GM12878 (cell line): Measurements from ENCODE around the gene ANKRD28. TPM values are rescaled to one million over a fixed set of nuclear protein-coding genes. Genes with fewer than 3 reads are reported as not detected.

Experiments used
- ATAC-seq: fragments of 200-7000 bp; cut with Tn5 transposase; 3 replicates; pipeline ENCODE4 v1.9.1; 2020; ENCODE audit warnings: mild to moderate bottlenecking, moderate library complexity
- BruUV-seq: library from RNA; stranded (reverse); fragments of 400-500 nt; replicated peaks from 2 replicates; lab custom pipeline; 2021; lab: Mats Ljungman, UMichigan
- CTCF ChIA-PET: fragments of 300-600 bp; sonication (Branson Sonifier 250); formaldehyde crosslinking; extraction: SDS; loops from one replicate; lab custom pipeline; 2021; ENCODE audit warnings: inconsistent platforms; lab: Yijun Ruan, JAX
- POLR2A ChIA-PET: fragments of 350-600 bp; formaldehyde crosslinking; extraction: SDS; loops from one replicate; lab custom pipeline; 2021; ENCODE audit warnings: inconsistent platforms; lab: Charles Lee
- RAD21 ChIA-PET: fragments of 300-600 bp; sonication (Branson Sonifier 250); formaldehyde crosslinking; loops from one replicate; lab custom pipeline; 2023; ENCODE audit warnings: antibody characterized with exemption; ENCODE audit not compliant: unreplicated experiment; lab: Charles Lee
- SMC1A ChIA-PET: fragments of 300-600 bp; sonication (Branson Sonifier 250); formaldehyde crosslinking; loops from one replicate; lab custom pipeline; 2023; ENCODE audit not compliant: unreplicated experiment, uncharacterized antibody; lab: Charles Lee
- DNase-seq: peaks from one replicate; pipeline ENCODE4 v3.0.0-alpha.2; 2011; ENCODE audit warnings: low read depth, low spot score
- FAIRE-seq: peaks from 3 replicates; lab custom pipeline; 2011; peaks lifted over from hg19 to GRCh38; lab: Jason Lieb, UNC
- H2AFZ ChIP-seq: 2 replicates; pipeline ENCODE4 v1.6.0; 2011; ENCODE audit warnings: low read depth, low read length, control low read depth; ENCODE audit not compliant: control insufficient read depth
- H3K27ac ChIP-seq: 2 replicates; pipeline ENCODE4 v1.5.1; 2011; ENCODE audit warnings: control low read depth; ENCODE audit not compliant: control insufficient read depth, insufficient read depth
- H3K27me3 ChIP-seq, 2 experiments: replicated peaks in 1 of 2; 2 replicates each; pipeline versions ENCODE4 v1.6.0 to v1.6.1; 2011; ENCODE audit warnings: low read length in 1 of 2; ENCODE audit not compliant: control insufficient read depth in 2 of 2, insufficient read depth in 2 of 2
- H3K36me3 ChIP-seq, 2 experiments: 2 replicates each; pipeline ENCODE4 v1.5.1; 2011; ENCODE audit warnings: low read length in 1 of 2; ENCODE audit not compliant: control insufficient read depth in 2 of 2, insufficient read depth in 2 of 2
- H3K4me1 ChIP-seq: 2 replicates; pipeline ENCODE4 v1.6.1; 2011; ENCODE audit warnings: mild to moderate bottlenecking, low read length, moderate library complexity, mixed read lengths; ENCODE audit not compliant: control insufficient read depth, insufficient read depth
- H3K4me2 ChIP-seq: 2 replicates; pipeline ENCODE4 v1.6.0; 2011; ENCODE audit warnings: control low read depth; ENCODE audit not compliant: control insufficient read depth, insufficient read depth
- H3K4me3 ChIP-seq: fragments of 200-600 bp; sonication (generic); 2 replicates; pipeline ENCODE4 v1.5.1; 2016
- H3K79me2 ChIP-seq: 2 replicates; pipeline ENCODE4 v1.6.0; 2011; ENCODE audit warnings: low read length; ENCODE audit not compliant: control insufficient read depth, insufficient read depth
- H3K9ac ChIP-seq: 2 replicates; pipeline ENCODE4 v1.8.0; 2011; ENCODE audit warnings: low read length, control low read depth, mixed read lengths; ENCODE audit not compliant: control insufficient read depth, insufficient read depth
- H3K9me3 ChIP-seq: replicated peaks from 3 replicates; pipeline ENCODE4 v1.5.1; 2011; ENCODE audit warnings: mild to moderate bottlenecking, low read length; ENCODE audit not compliant: control insufficient read depth, insufficient read depth
- H4K20me1 ChIP-seq: 2 replicates; pipeline ENCODE4 v1.6.0; 2011; ENCODE audit not compliant: control insufficient read depth, insufficient read depth
- BHLHE40 ChIP-seq, 2 experiments: fragments of 450-650 bp in 1 of 2; IDR thresholded peaks; 2 replicates each; pipeline ENCODE4 v1.6.1; 2011 to 2017; ENCODE audit warnings: low read depth in 2 of 2, borderline replicate concordance in 1 of 2, improper control_type of control experiment in 1 of 2, low read length in 1 of 2, mild to moderate bottlenecking in 1 of 2
- BMI1 ChIP-seq: fragments of 450-650 bp; IDR thresholded peaks from 2 replicates; pipeline ENCODE4 v1.6.1; 2016; ENCODE audit warnings: mild to moderate bottlenecking, moderate library complexity, borderline replicate concordance
- BRCA1 ChIP-seq: IDR thresholded peaks from 2 replicates; pipeline ENCODE4 v1.6.1; 2011; ENCODE audit warnings: low read depth, low read length, improper control_type of control experiment
- CREM ChIP-seq: IDR thresholded peaks from 2 replicates; pipeline ENCODE4 v1.6.1; 2014; ENCODE audit warnings: antibody characterized with exemption, low read depth
- E4F1 ChIP-seq: fragments of 450-650 bp; IDR thresholded peaks from 2 replicates; pipeline ENCODE4 v1.6.1; 2018; ENCODE audit warnings: borderline replicate concordance, mild to moderate bottlenecking; ENCODE audit not compliant: partially characterized antibody
- IRF3 ChIP-seq: fragments of 450-650 bp; IDR thresholded peaks from 2 replicates; pipeline ENCODE4 v1.6.1; 2014; ENCODE audit warnings: mild to moderate bottlenecking
- MEF2A ChIP-seq: IDR thresholded peaks from 2 replicates; pipeline ENCODE4 v1.6.1; 2011; ENCODE audit warnings: low read depth, mild to moderate bottlenecking, low read length, moderate library complexity; ENCODE audit not compliant: insufficient read depth
- MLLT1 ChIP-seq: fragments of 450-650 bp; IDR thresholded peaks from 2 replicates; pipeline ENCODE4 v1.6.1; 2016; ENCODE audit warnings: mild to moderate bottlenecking
- NRF1 ChIP-seq: conservative IDR thresholded peaks from 2 replicates; pipeline ENCODE4 v1.6.1; 2011; ENCODE audit warnings: mild to moderate bottlenecking, low read depth, low read length, improper control_type of control experiment
- POLR2AphosphoS5 ChIP-seq: IDR thresholded peaks from 2 replicates; pipeline ENCODE4 v1.6.1; 2011; ENCODE audit warnings: mild to moderate bottlenecking, low read length, inconsistent platforms
- POU2F2 ChIP-seq: IDR thresholded peaks from 3 replicates; pipeline ENCODE4 v1.6.1; 2011; ENCODE audit warnings: low read depth, mild to moderate bottlenecking, low read length, borderline replicate concordance
- PRDM15 ChIP-seq: fragments of 450-650 bp; formaldehyde crosslinking; IDR thresholded peaks from 2 replicates; pipeline ENCODE4 v1.4.0; 2020; ENCODE audit warnings: mild to moderate bottlenecking, moderate library complexity
- RB1 ChIP-seq: fragments of 450-650 bp; formaldehyde crosslinking; IDR thresholded peaks from 2 replicates; pipeline ENCODE4 v1.6.1; 2017; ENCODE audit warnings: mild to moderate bottlenecking, borderline replicate concordance
- TCF12 ChIP-seq: IDR thresholded peaks from 2 replicates; pipeline ENCODE4 v1.6.1; 2011; ENCODE audit warnings: low read depth, mild to moderate bottlenecking, low read length
- TCF7 ChIP-seq: IDR thresholded peaks from 2 replicates; pipeline ENCODE4 v1.6.1; 2014; ENCODE audit warnings: antibody characterized with exemption, borderline replicate concordance
- ZNF274 ChIP-seq: IDR thresholded peaks from one replicate; pipeline ENCODE4 v1.8.0; 2011; ENCODE audit not compliant: insufficient read length, insufficient read depth
- WGBS: methylation state at CpG from one replicate; pipeline ENCODE4 v1.1.6; 2016; ENCODE audit warnings: low lambda C conversion rate; ENCODE audit not compliant: insufficient replicate concordance, insufficient coverage; ENCODE audit errors: missing lambda C conversion rate; 5-methylcytosine and 5-hydroxymethylcytosine counted together
- in situ Hi-C: fragments of 300-500 bp; cut with MboI; formaldehyde crosslinking; loops from 9 replicates; pipeline ENCODE4 v1.14.3; 2018; ENCODE audit warnings: mixed read lengths
- intact Hi-C: fragments of 100-400 bp; cut with micrococcal nuclease; formaldehyde crosslinking; loops from one replicate; pipeline ENCODE4 v1.14.2; 2022; ENCODE audit not compliant: unreplicated experiment
- polyA plus RNA-seq, 11 experiments: library from polyadenylated mRNA; depleted of rRNA in 4 of 11; unstranded in 6 of 11; stranded (reverse) in 5 of 11; fragments of >200 nt; fragmentation: Nextera tagmentation in 4 of 11; fragmentation: Illumina TruSeq in 1 of 11; extraction: Ambion mirVana in 4 of 11; extraction: Trizol in 1 of 11; gene quantifications; 1 replicate in 1 of 11; 2 replicates in 10 of 11; pipeline versions ENCODE4 v1.2.1 to v1.2.3, GENCODE V29; 2011 to 2016; ENCODE audit warnings: inconsistent platforms in 2 of 11, missing spikeins in 2 of 11, low read depth in 1 of 11
- total RNA-seq, 4 experiments: library from RNA; depleted of rRNA in 3 of 4; stranded (reverse); fragments of >200 nt in 3 of 4; fragmentation: Illumina TruSeq in 1 of 4; extraction: Trizol in 1 of 4; gene quantifications; 2 replicates each; pipeline versions ENCODE4 v1.2.1 to v1.2.3, GENCODE V29; 2013 to 2021

ANKRD28 gene
- total and polyA plus RNA-seq, 10 of the 15 experiments (the other 5 are each of a cell fraction or from before 2014, with no cell fraction given), result 11.2 to 105 (median 38.3) TPM

GRCh38 chr3:15690230-15690629 is 107.5 kb downstream of the ANKRD28 start (continued):
- TF ChIP-seq ZNF274 (no peak), POU2F2 (no peak), CREM (no peak), MEF2A (no peak)

- ATAC-seq, result no peak
- TF ChIP-seq IRF3 (no peak), MLLT1 (no peak), TCF12 (no peak), POLR2AphosphoS5 (no peak), BHLHE40 (IDR thresholded peaks at IDR 0.05; ENCODE audit: borderline replicate concordance in 1 of 2, low read depth in 2 of 2, low read length in 1 of 2) (no peak), BRCA1 (no peak), NRF1 (no peak), PRDM15 (CRISPR knock-in tag) (no peak), E4F1 (no peak), RB1 (no peak), BMI1 (no peak), TCF7 (no peak)
Measured at GRCh38 chr3:15685927-15686326, 111.9 kb downstream of the ANKRD28 start.

More at GRCh38 chr3:15685927-15686326, 111.9 kb downstream of the ANKRD28 start:
- Histone ChIP-seq H3K4me2 (no peak overlapping the region), H4K20me1 (no peaks in the 10 kb centered on the region), H3K36me3 (peaks cover 11 to 21% of the 10 kb centered on the region in 2 experiments), H3K4me1 (no peaks in the 10 kb centered on the region), H3K9me3 (no peaks in the 10 kb centered on the region), H2AFZ (no peak overlapping the region), H3K4me3 (no peak overlapping the region), H3K27ac (no peak overlapping the region), H3K27me3 (no peaks in the 10 kb centered on the region), H3K9ac (no peak overlapping the region), H3K79me2 (no peaks in the 10 kb centered on the region)
- BruUV-seq, result no TSS peak
- WGBS, result 84% methylated on average over 7 of the region's 7 CpGs
- DNase-seq (no peak), FAIRE-seq (no peak)
- intact Hi-C loops, result no loop called here
- SMC1A ChIA-PET, result interaction anchor here (2.1 kb wide), 1 partner anchor 21 kb away, joined by 6 read pairs; no protein-coding TSS in a partner anchor
- POLR2A ChIA-PET, result no interaction called here
- CTCF ChIA-PET, result no interaction called here
- in situ Hi-C loops, result no loop called here
- RAD21 ChIA-PET, result no interaction called here
